GM18868 (cell line): Measurements from ENCODE around the gene ADAM21.
"Not testable (repeated sequence)": the region's sequence is repeated elsewhere in the genome, so short reads cannot be mapped to it uniquely, and the experiment has no call there.

Experiments
- ATAC-seq: cut with Tn5 transposase; IDR thresholded peaks from one replicate; pipeline ENCODE4 v1.9.1; 2021; ENCODE audit warnings: mild to moderate bottlenecking, moderate library complexity; ENCODE audit not compliant: unreplicated experiment

Gene ADAM21

DNA sequence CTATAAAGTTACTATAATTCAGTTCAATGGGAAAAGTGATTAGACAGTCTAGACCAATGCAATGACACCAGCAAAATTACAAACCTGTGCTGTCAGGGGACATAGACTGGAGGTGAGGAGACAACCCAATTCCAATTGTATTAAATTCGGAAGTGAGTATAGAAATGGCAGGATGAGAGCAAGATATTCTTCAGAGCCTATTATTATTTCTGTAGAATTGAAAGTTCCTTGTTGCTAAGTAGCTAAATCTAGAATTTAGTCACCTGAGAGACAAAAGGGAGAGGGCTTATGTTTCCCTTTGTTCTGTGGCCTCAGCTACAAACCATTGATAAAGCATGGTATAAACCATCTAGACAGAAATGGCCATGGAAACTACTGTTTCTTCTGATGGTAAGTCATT, at the start of gene ADAM21:
TSS of gene ADAM21 (plus strand) at position 301 of the 400 bp plus-strand sequence. CDS start 5,326 bp downstream, outside the sequence.
- no peak for ATAC-seq

- not testable (repeated sequence) for ATAC-seq
Measured at GRCh38 chr14:70403335-70403734, 48.6 kb upstream of the ADAM21 start.

DNA sequence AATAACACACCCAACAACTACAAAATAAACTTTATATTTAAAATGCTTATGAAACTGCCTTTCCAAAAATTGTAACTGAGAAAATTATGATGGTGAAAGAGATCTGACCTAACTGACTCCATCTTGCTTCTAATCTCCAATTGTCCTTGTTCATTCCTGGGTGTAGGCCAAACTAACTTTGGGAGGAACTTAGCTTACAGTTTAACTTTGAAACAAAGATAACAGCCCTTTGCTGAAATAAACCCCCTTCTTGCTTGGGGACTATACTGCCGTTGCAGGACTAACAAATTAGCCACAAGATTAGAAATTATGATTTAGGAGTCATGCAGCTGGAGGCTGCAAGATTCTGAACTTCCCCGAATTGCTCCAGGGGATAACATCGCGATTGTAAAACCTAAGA, 45.8 kb upstream of the ADAM21 start:
- not testable (repeated sequence) for ATAC-seq

- no peak for ATAC-seq
Measured at GRCh38 chr14:70407621-70408020, 44.4 kb upstream of the ADAM21 start.

- no peak for ATAC-seq
Measured at GRCh38 chr14:70415788-70416187, 36.2 kb upstream of the ADAM21 start.

DNA sequence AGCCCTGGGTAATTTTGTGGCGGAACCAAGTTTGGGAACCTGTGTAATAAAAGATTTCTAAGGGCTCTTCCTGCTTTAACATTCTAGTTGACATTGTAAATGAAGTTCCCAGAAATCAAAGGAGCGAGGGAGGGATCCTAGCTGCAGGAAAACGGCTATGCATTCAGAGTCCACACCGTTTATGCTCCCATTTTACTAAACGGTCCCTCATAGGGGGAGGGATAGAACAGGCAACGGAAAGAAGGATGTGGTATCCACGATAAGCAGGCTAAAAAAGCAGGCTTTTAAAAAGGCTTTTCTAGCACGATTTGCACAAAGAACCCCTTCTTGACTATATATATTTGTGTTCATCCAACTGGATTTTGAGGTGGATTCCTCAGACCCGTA, 35.6 kb upstream of the ADAM21 start:
- ATAC-seq = no peak

- ATAC-seq = peak; percentile 67
Measured at GRCh38 chr14:70416725-70417349, 35.1 kb upstream of the ADAM21 start, which contains the start of gene SYNJ2BP. Gene SYNJ2BP, minus strand, starts transcription at chr14:70417090. Its CDS starts 127 bp downstream, at chr14:70416963.

DNA sequence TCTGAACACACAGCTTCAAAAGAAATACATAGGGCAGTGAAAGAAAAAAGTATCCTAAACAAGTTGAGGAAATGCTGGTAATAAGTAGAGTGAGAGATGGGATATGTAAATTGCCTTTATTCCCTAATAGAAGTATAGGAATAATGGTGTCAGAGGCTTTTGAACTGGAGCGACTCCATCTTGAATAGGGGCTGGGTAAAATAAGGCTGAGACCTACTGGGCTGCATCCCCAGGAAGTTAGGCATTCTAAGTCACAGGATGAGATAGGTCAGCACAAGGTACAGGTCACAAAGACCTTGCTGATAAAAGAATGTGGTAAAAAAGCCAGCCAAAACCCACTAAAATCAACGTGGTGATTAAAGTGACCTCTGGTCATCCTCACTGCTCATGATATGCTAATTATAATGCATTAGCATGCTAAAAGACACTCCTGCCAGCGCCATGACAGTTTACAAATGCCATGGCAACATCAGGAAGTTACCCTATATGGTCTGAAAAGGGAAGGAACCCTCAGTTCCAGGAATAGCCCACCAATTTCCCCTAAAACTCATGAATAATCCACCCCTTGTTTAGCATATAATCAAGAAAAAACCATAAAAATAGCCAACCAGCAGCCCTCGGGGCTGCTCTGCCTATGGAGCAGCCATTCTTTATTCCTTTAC, 32.6 kb upstream of the ADAM21 start:
- not testable (repeated sequence) for ATAC-seq

DNA sequence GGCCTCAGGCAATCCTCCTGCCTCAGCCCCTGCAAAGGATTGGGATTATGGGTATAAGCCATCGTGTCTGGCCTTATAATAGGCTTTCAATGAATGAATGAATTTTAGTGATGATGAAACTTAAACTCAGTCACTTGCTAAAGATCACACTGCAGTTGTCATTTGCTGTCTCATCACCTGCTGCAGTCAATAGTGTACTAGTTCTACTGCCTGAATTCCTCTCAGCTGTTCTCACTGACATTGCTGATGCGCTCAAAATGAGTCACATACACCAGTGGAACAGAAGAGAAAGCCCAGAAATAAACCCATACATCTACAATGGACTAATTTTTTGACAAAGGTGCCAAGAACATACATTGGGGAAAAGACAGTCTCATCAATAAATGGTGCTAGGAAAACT, 29.4 kb upstream of the ADAM21 start:
- ATAC-seq = no peak

DNA sequence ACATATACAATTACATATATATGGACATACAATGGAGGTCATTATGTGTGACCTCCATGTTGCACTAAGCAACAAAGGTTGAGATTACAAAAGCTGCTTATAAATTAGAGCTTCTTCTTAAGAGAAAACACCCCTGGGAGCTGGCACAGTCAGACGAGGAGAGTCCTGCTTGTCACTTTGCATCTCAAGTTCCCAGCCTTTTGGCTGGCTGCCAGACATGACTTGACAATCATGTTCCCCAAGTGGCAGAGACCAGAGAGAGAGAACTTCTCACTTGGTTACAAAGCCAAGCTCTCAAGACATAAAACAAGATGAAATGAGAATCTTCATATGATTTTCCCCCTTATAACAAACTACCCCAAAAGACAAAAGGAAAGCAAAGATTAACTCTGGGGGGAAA, 26.6 kb upstream of the ADAM21 start:
- ATAC-seq = no peak

GRCh38 chr14:70426555-70426954, 25.4 kb upstream of the ADAM21 start:
- ATAC-seq = not testable (repeated sequence)

DNA sequence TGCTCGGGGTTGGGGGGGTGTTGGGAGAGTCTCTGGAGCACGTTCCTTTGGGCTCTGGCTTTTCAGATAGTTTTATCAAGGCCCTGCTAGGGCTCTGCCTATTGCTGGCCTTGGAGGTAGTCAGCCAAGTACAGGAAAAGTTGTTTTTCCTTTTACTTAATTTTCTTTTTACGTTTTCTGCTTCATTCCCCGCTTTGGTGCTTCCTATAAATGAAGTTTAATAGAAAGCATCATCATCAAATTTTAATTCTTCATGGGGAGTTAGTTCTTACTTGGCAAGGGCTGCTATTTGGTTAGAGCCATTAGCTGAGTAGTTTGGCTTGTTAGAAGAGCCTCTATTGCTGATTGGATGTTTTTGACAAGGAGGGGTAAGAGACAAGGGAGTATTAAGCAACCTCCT, 15.1 kb upstream of the ADAM21 start:
- no peak for ATAC-seq

DNA sequence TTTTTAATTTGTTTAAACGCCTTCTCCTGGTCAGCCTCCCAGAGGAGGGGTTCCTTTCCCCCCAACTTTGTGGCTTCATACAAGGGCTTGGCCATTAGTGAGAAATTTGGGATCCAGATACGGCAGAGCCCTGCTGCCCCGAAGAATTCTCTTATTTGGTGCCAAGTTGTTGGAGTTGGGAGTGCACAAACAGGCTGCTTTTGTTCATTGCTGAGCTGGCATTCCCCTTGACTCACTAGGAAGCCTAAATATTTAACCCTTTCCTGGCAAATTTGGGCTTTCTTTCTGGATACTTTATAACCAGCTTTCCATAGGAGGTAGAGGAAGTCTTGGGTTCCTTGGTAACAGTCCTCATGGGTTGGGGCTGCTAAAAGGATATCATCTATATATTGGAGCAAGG, 10.3 kb upstream of the ADAM21 start:
- no peak for ATAC-seq

- no peak for ATAC-seq
Measured at GRCh38 chr14:70442750-70443149, 9.2 kb upstream of the ADAM21 start.

GRCh38 chr14:70448633-70449340, 3.2 kb upstream of the ADAM21 start:
- ATAC-seq = no peak

DNA sequence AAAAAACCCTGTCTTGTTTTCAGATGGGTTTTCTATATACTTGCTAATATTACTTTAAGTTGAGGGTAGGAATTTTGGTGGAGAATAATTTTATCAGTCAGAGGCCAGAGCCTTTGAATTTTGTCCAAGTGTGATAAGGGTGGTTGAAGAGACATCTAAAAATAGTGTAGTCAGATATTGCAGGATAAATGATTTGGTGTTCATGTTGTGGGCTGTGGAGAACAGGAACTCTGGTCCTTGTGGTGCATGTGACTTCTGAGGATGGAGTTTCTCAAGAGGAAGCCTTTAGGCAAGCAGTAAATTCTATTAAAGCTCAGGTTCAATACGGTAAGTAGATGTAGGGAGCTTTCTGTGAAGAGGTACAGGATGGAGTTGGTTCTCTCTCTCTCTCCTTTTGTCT, 2.8 kb downstream of the ADAM21 start:
- no peak for ATAC-seq

DNA sequence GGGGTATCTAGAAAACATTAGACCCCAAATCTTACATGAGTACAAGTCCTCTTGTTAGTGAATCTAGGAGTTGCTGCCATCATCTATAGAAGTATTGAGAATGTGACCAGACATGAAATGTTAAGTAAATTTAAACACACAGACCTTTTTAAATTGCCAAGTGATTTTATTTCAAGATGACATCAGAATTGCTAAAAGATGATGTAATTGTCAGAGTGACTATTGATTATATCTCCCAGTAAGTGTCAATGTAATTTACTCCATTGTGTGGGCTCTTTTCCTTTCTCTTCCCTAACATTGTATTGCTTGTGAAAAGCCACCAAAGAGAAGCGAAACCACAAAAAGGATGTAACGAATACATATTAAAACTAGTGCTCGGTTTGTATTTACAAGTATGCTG, 16.8 kb downstream of the ADAM21 start:
- ATAC-seq = no peak

DNA sequence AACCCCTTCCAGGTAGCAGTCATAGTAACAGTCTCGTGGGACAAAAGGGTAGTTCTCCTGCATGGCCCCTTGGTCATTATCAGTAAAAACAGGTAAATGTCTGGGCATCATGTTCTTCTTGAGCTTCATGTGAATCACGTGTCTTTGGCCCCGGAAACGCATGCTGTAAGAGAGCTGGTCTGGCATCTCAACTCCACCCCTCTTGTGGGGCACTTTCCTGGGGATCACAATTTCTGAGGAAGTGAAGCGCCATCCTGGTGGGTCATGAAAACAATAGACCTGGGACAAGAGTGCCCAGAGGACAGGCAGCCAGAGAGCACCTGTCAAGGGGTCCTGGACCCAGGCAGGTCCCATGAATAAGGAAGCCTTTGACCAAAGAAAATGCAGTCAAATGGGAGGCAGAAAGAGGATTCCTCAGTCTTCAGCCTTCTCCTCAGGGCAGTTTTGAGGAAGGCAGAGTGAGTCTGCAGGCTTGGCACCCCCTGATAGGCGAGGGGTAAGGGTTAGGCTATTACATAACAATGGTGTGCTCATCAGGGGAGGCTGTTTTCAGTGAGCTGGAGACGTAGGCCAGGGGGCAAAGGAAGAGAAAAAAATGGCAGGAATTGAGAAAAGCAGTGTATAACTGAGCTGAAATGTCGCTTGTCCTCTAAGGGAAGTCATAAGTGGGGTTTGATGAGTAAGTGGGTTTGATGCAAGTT, 19.0 kb downstream of the ADAM21 start:
- not testable (repeated sequence) for ATAC-seq

GRCh38 chr14:70472253-70473159, 20.5 kb downstream of the ADAM21 start:
- ATAC-seq = peak; percentile 59

- no peak for ATAC-seq
Measured at GRCh38 chr14:70473825-70474224, 21.9 kb downstream of the ADAM21 start.
